ENCODE results near the gene KCNS3. TPM values are rescaled to one million over a fixed set of nuclear protein-coding genes. Genes with fewer than 3 reads are reported as not detected.

Gene KCNS3
- total and polyA plus RNA-seq, 8 donors = 7.6 to 150 (median 19.3) TPM

DNA sequence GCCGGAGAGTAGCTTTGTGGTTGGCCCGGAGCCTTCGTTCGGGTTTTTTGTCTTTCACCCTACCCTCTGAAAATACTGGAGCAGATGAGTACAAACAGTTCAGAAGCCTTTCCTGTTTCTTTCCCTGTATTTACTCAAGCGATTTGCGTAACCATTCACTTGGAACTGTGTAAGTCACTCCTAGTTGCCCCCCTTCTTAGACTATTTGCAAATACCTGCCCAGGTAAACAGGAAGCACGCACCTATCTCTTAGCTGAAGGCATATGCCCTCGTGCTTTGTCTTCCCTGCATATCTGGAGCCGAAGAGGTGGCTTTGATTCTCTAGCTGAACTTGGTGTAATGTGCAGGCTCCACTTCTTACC is 1.4 kb downstream of the KCNS3 start:
- H3K9me3 ChIP-seq = no peaks in the 10 kb centered on the region
- 13 to 27% (median 16%) methylated on average over 9 of the region's 9 CpGs for WGBS, 5 donors
- H3K27me3 ChIP-seq = peaks cover 0 to 44% (median 3%) of the 10 kb centered on the region in 3 donors
- peak overlapping the region in 3 of 5 donors; percentile 83 to 91 (median 85) for H3K27ac ChIP-seq
- no peak for TF ChIP-seq EP300 (IDR thresholded peaks at IDR 0.05)
- DNase-seq = no peak
- H3K36me3 ChIP-seq = no peaks in the 10 kb centered on the region
- H3K4me1 ChIP-seq = peaks cover 15 to 47% (median 35%) of the 10 kb centered on the region in 4 donors
- H3K4me3 ChIP-seq = peak overlapping the region; percentile 64 to 93 (median 70)
- intact Hi-C loops (cut with DNase I; ENCODE audit: low total_unique reads) = no loop called here

DNA sequence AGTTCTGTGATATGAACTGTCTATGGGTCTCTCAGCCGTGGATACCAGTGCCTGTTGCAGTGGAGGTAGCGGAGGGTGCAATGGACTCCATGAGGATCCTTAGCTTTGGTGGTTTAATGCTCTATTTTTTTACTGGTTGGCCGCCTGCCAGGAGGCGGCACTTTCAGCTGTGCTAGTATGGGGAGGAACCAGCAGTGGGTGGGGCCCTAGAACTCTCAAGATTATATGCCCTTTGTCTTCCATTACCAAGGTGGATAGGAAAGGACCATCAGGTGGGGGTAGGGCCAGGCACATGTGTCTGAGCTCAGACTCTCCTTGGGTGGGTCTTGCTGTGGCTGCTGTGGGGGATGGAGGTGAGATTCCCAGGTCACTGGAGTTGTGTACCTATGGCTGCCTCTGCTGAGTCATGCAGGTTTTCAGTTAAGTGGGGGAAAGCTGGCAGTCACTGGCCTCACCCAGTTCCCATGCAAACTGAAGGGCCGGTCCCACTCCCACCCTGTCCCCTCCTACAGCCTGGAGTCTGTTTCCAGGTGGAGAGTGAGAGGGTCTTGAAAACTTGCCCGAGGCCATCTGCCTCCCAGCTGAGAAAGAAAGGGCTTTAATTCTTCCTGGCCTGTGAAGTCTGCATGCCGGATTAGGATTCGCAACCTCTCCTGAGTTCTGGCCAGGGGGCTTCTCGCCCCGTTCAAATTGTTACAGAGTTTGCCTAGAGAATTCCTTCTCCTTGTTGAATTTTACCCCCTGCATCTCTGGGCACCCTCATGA is 14.5 kb downstream of the KCNS3 start:
- Histone ChIP-seq H3K27ac (no peak overlapping the region), H3K36me3 (no peaks in the 10 kb centered on the region), H3K27me3 (no peaks in the 10 kb centered on the region), H3K4me1 (peaks cover 0 to 10% (median 6%) of the 10 kb centered on the region in 4 donors), H3K4me3 (no peak overlapping the region), H3K9me3 (peaks cover 0 to 7% (median 2%) of the 10 kb centered on the region in 4 donors)
- 56 to 70% (median 61%) methylated on average over 9 to 10 of the region's 10 CpGs for WGBS, 5 donors
- intact Hi-C loops (cut with DNase I; ENCODE audit: low total_unique reads) = no loop called here
- TF ChIP-seq POLR2A (IDR thresholded peaks at IDR 0.05) = no peak
- TF ChIP-seq POLR2AphosphoS5 (IDR thresholded peaks at IDR 0.05) = no peak
- TF ChIP-seq EP300 (IDR thresholded peaks at IDR 0.05) = no peak
- TF ChIP-seq, protein P1, sequence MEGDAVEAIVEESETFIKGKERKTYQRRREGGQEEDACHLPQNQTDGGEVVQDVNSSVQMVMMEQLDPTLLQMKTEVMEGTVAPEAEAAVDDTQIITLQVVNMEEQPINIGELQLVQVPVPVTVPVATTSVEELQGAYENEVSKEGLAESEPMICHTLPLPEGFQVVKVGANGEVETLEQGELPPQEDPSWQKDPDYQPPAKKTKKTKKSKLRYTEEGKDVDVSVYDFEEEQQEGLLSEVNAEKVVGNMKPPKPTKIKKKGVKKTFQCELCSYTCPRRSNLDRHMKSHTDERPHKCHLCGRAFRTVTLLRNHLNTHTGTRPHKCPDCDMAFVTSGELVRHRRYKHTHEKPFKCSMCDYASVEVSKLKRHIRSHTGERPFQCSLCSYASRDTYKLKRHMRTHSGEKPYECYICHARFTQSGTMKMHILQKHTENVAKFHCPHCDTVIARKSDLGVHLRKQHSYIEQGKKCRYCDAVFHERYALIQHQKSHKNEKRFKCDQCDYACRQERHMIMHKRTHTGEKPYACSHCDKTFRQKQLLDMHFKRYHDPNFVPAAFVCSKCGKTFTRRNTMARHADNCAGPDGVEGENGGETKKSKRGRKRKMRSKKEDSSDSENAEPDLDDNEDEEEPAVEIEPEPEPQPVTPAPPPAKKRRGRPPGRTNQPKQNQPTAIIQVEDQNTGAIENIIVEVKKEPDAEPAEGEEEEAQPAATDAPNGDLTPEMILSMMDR (IDR thresholded peaks at IDR 0.05) = no peak
- DNase-seq = peak; percentile 37 to 51

GRCh38 chr2:17894005-17894404 is 15.5 kb downstream of the KCNS3 start:
- intact Hi-C loops (cut with DNase I; ENCODE audit: low total_unique reads) = no loop called here
- WGBS, 5 donors = 0 to 14% (median 0%) methylated on average over 1 of the region's 1 CpG
- Histone ChIP-seq H3K36me3 (no peaks in the 10 kb centered on the region), H3K27ac (no peak overlapping the region), H3K27me3 (no peaks in the 10 kb centered on the region), H3K4me3 (no peak overlapping the region), H3K4me1 (peaks cover 0 to 10% (median 6%) of the 10 kb centered on the region in 4 donors), H3K9me3 (peaks cover 0 to 7% (median 2%) of the 10 kb centered on the region in 4 donors)
- TF ChIP-seq EP300 (IDR thresholded peaks at IDR 0.05) (no peak), POLR2AphosphoS5 (IDR thresholded peaks at IDR 0.05) (no peak), POLR2A (IDR thresholded peaks at IDR 0.05) (no peak)
- TF ChIP-seq, protein P1 (IDR thresholded peaks at IDR 0.05) = no peak
- no peak for DNase-seq

DNA sequence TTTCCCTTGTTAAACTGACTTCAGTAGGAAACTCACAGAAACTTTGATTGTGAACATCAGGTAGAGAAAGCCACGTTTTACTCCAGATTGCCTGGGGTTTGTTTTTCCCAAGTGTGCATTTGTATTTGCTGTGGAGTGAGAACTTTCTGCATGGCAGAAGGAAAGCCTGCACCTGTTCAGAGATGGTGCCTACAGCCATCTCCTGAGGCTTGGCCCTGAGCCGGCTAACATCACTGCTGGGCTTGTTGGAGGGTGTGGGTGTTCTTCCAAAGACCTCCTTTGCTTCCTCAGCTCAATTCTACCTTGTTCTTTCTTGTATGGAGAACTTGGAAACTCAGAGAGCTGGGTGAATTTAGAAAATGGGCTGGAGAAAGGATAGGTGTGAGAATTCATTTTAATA is 16.1 kb downstream of the KCNS3 start:
- TF ChIP-seq EP300 (IDR thresholded peaks at IDR 0.05) (no peak), POLR2A (IDR thresholded peaks at IDR 0.05) (no peak), POLR2AphosphoS5 (IDR thresholded peaks at IDR 0.05) (no peak)
- TF ChIP-seq, protein P1 (IDR thresholded peaks at IDR 0.05) = no peak
- Histone ChIP-seq H3K27ac (no peak overlapping the region), H3K4me3 (no peak overlapping the region), H3K27me3 (no peaks in the 10 kb centered on the region), H3K4me1 (peaks cover 0 to 10% (median 6%) of the 10 kb centered on the region in 4 donors), H3K9me3 (peaks cover 0 to 7% (median 2%) of the 10 kb centered on the region in 4 donors), H3K36me3 (no peaks in the 10 kb centered on the region)
- intact Hi-C loops (cut with DNase I; ENCODE audit: low total_unique reads) = no loop called here
- DNase-seq = no peak
- WGBS, 5 donors = 53 to 65% (median 55%) methylated on average over 2 of the region's 2 CpGs

DNA sequence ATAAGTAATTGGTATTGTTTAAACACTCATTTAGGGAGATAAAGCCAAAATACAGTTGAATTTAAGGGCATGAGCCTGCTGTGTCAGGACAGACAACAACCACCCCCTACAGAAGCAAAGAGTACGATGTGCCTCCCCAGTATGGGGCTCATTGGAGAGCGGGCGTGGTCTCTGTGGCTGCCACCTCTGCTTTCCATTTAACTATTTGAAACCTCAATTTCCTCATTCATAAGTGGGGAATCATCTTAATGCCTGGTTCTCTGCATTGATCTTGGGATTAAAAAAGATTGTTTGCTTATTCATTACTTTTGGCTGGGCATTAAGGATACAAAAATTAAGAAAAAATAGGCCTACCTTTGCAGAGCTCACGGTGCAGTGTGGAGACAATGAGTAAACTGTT is 21.4 kb downstream of the KCNS3 start:
- TF ChIP-seq POLR2A (IDR thresholded peaks at IDR 0.05) = no peak
- TF ChIP-seq, protein P1 (IDR thresholded peaks at IDR 0.05) = no peak
- TF ChIP-seq EP300 (IDR thresholded peaks at IDR 0.05) = no peak
- no peak for TF ChIP-seq POLR2AphosphoS5 (IDR thresholded peaks at IDR 0.05)
- Histone ChIP-seq H3K27ac (no peak overlapping the region), H3K27me3 (no peaks in the 10 kb centered on the region), H3K36me3 (no peaks in the 10 kb centered on the region), H3K9me3 (no peaks in the 10 kb centered on the region), H3K4me1 (peaks cover 0 to 4% (median 0%) of the 10 kb centered on the region in 4 donors), H3K4me3 (no peak overlapping the region)
- DNase-seq = no peak
- intact Hi-C loops (cut with DNase I; ENCODE audit: low total_unique reads) = no loop called here
- WGBS, 5 donors = 63 to 86% (median 72%) methylated on average over 4 of the region's 4 CpGs
